ENCODE results near the gene NDOR1.

GRCh38 chr9:137251194-137251461 is 45.6 kb downstream of the NDOR1 start, which contains the start of gene STPG3:
- TF ChIP-seq CTCF (IDR thresholded peaks at IDR 0.05) (no peak), POLR2AphosphoS5 (IDR thresholded peaks at IDR 0.05) (no peak), POLR2A (IDR thresholded peaks at IDR 0.05) (no peak)

Data from transverse colon (tissue), 4 donors.